GM18519 (cell line): ENCODE results near the gene SPTAN1.
"Not testable (repeated sequence)": the region's sequence is repeated elsewhere in the genome, so short reads cannot be mapped to it uniquely, and the experiment has no call there.

ENCODE experiments used
- ATAC-seq: cut with Tn5 transposase; IDR thresholded peaks from one replicate; pipeline ENCODE4 v1.9.1; 2021; ENCODE audit warnings: mild to moderate bottlenecking, moderate library complexity; ENCODE audit not compliant: unreplicated experiment, low FRiP score

SPTAN1 gene

GRCh38 chr9:128552744-128553440, 505 bp downstream of the SPTAN1 start:
- ATAC-seq = peak; percentile 11

DNA sequence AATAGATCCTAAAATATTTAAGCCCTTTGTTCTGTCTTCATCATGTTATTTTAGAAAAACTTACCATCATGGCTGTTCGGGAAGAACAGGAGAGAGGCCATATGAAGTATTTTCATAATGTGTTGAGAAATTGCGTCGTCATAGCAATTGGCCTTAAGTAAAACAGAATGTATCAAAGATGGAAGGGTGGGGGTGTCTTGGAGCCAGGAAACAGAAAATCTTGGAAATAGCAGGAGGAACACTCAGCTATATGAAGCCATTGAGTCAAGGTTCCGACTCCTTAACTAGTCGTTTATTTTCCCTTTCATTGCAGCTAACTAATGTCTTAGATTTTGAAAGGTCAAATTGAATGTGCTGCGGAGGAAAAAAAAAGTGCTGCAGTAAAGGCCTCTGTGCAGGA, 1.3 kb downstream of the SPTAN1 start:
- ATAC-seq = no peak

DNA sequence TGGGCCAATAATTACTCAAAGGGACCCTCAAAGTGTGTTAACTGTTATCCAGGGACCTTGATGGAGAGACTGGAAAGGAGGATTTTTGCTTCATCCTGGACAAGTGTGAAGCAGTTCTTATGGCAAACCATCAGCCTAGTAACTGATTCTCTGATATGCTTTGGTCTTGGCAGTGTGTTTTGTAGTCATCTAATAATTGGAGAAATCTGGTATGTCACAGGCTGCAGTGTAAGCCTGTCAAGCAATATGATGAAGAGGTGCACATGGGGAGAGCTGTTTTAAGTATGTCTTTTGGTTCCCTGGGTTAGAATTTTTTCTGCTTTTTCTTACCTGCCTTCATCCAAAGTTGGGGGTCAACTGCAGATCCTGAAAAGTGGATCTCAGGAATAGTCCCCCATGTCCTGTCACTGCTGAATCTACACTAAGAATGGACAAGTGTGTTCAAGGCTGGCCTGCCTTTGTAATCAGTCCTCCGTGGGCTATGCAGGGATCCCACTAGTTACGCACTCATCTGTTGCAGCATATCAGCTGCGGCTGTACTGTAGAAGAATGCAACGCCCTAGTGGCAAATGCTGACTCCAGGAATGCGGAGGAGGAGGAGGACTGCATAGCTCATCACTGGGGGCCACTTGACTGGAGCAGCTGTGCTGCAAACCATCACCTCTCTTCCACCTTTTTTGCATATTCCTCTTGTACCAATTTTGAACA, 1.9 kb downstream of the SPTAN1 start:
- no peak for ATAC-seq

- no peak for ATAC-seq
Observed at GRCh38 chr9:128555180-128555721, 2.9 kb downstream of the SPTAN1 start.

GRCh38 chr9:128556276-128556675, 3.9 kb downstream of the SPTAN1 start:
- ATAC-seq = no peak

GRCh38 chr9:128556926-128557634, 4.7 kb downstream of the SPTAN1 start:
- no peak for ATAC-seq

- no peak for ATAC-seq
Observed at GRCh38 chr9:128558431-128559310, 6.3 kb downstream of the SPTAN1 start.

GRCh38 chr9:128565578-128565977, 13.2 kb downstream of the SPTAN1 start:
- ATAC-seq = no peak

GRCh38 chr9:128568470-128569078, 16.2 kb downstream of the SPTAN1 start:
- no peak for ATAC-seq

DNA sequence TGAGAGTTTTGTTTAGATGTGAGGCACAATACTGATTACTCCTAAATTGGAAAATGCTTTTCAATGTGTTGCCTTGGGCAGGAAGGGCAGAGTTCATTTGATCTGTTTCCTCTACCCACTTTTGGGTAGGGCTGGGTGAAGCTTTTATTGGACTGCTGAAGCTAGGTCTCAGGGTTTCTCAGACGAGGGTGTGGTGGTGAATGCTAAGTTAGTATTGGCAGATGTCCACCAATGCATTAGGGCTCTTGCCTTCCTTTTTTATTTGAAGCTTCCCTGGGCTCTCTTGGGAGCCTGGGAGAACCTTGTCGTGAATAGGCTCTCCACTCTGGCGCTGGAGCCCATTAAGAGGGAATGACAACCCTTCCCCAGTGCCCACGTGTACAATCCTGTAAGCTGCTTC, 23.1 kb downstream of the SPTAN1 start:
- ATAC-seq = no peak

GRCh38 chr9:128575916-128576315, 23.5 kb downstream of the SPTAN1 start:
- no peak for ATAC-seq

- no peak for ATAC-seq
Observed at GRCh38 chr9:128577206-128577605, 24.8 kb downstream of the SPTAN1 start.

DNA sequence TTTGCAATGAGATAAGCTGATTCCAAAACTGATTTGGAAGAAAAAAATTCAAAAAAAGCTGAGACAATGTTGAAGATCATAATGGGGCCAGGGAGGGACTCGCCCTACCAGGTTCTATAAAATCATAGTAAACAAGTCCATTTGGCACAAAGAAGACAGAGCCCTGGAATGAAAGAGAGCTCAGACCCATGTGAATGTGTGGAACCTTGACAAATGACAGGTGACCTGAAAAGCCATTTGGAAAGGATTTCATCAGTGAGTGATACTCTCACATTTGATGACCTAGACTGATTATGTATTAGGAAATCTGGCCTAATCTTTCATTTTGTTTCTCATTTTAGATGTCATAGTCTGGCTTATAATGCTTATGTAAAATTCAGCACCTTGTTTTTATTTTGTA, 26.8 kb downstream of the SPTAN1 start:
- ATAC-seq = no peak

- no peak for ATAC-seq
Observed at GRCh38 chr9:128580731-128581130, 28.3 kb downstream of the SPTAN1 start.

GRCh38 chr9:128585155-128585554, 32.8 kb downstream of the SPTAN1 start:
- not testable (repeated sequence) for ATAC-seq

GRCh38 chr9:128586934-128587333, 34.5 kb downstream of the SPTAN1 start:
- ATAC-seq = not testable (repeated sequence)

DNA sequence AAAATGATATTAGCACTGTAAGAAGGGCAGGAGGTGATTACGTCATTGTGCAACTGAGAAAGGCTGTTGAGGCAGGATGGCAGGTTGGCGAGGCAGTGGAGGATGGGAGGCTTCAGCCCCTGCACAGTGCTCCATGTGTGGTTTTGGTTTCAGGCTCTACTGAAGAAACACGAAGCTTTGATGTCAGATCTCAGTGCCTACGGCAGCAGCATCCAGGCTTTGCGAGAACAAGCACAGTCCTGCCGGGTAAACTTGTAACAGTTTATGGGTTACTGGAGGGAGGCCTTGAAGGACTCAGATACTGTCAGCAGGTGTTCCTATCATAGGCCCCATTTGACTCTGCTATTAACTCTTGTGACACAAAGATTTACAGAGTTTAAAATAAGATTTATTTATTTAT, 35.1 kb downstream of the SPTAN1 start:
- ATAC-seq = no peak

DNA sequence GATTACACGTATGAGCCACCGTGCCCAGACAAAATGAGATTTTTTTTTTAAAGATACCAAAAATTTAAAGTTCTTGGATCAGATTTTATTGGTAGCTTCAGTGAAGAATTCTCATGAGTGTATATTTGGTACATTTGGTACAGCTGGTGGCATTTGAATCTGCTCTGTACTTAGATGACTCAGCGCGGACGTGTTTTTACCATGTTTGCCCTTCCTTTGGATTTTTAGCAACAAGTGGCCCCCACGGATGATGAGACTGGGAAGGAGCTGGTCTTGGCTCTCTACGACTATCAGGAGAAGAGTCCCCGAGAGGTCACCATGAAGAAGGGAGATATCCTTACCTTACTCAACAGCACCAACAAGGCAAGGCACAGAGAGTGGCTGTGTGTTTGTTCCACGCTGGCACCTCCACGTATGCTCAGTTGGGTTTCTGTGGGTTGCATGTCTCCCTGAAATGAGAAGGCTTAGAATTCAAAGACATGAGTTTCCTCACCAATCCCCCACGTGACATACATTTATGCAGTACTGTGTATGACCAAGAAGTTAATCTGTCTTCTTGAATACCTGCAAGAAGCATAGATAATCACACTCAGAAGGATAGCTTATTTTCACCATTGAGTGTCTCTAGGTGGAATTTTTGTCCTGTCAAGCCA, 36.3 kb downstream of the SPTAN1 start:
- no peak for ATAC-seq

DNA sequence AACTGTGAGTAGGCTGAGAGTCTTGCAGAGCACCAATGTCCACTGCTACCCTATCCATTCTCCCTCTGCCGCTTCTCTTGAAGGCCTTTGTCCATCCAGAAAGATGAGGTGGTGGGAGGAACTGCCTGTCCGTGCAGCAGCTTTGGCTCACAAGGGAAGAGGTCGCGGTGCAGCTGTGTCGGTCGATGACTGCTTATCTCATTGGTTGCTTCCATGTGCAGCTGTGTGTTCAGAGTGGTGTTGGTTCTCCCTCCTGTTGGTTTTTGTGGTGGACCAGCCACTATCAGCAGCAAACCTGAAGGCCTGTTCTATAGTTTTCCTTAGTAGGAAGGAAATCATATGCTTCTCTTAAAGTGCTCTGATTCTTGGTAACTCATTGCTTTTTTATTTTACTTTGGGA, 40.7 kb downstream of the SPTAN1 start:
- no peak for ATAC-seq
